ENCODE measurements around the gene NUP43.
"Not testable (repeated sequence)": the region's sequence is repeated elsewhere in the genome, so short reads cannot be mapped to it uniquely, and the experiment has no call there.

Gene NUP43

GRCh38 chr6:149745252-149745651 lies 1.1 kb downstream of the NUP43 start:
- not testable (repeated sequence) for DNase-seq

GRCh38 chr6:149734915-149735314 lies 11.4 kb downstream of the NUP43 start:
- no peak for DNase-seq

- no peak for DNase-seq
Observed at GRCh38 chr6:149733089-149733720, 13.1 kb downstream of the NUP43 start.

- no peak for DNase-seq
Observed at GRCh38 chr6:149729824-149730223, 16.5 kb downstream of the NUP43 start.

GRCh38 chr6:149728499-149729234 lies 17.7 kb downstream of the NUP43 start:
- no peak for DNase-seq

- peak in 1 of 5 experiments; percentile 55 for DNase-seq
Observed at GRCh38 chr6:149727793-149728498, 18.4 kb downstream of the NUP43 start.

- no peak for DNase-seq
Observed at GRCh38 chr6:149725785-149726184, 20.5 kb downstream of the NUP43 start.

GRCh38 chr6:149723771-149724417 lies 22.4 kb downstream of the NUP43 start:
- DNase-seq = peak in 3 of 5 experiments; percentile 9 to 82 (median 11)

- no peak for DNase-seq
Observed at GRCh38 chr6:149723262-149723661, 23.1 kb downstream of the NUP43 start.

GRCh38 chr6:149719531-149719930 lies 26.8 kb downstream of the NUP43 start:
- no peak for DNase-seq

GRCh38 chr6:149717588-149718458 lies 28.5 kb downstream of the NUP43 start, which contains the start of gene LATS1:
Gene LATS1, minus strand, starts transcription at chr6:149718101. Its CDS starts 15,975 bp downstream, at chr6:149702126.
- DNase-seq = peak; percentile 89 to 96 (median 90)

- DNase-seq = no peak
Observed at GRCh38 chr6:149717255-149717587, 29.1 kb downstream of the NUP43 start.

GRCh38 chr6:149716181-149716963 lies 30.0 kb downstream of the NUP43 start:
- DNase-seq = peak in 1 of 5 experiments; percentile 55

- no peak for DNase-seq
Observed at GRCh38 chr6:149714442-149714841, 31.9 kb downstream of the NUP43 start.

- no peak for DNase-seq
Observed at GRCh38 chr6:149711711-149712110, 34.6 kb downstream of the NUP43 start.

GRCh38 chr6:149701714-149702113 lies 44.6 kb downstream of the NUP43 start:
- DNase-seq = no peak

- DNase-seq = no peak
Observed at GRCh38 chr6:149699150-149699549, 47.2 kb downstream of the NUP43 start.

- no peak for DNase-seq
Observed at GRCh38 chr6:149698175-149698574, 48.2 kb downstream of the NUP43 start.

- no peak for DNase-seq
Observed at GRCh38 chr6:149696901-149697300, 49.4 kb downstream of the NUP43 start.

- DNase-seq = no peak
Observed at GRCh38 chr6:149694921-149695320, 51.4 kb downstream of the NUP43 start.

GRCh38 chr6:149691201-149691600 lies 55.1 kb downstream of the NUP43 start:
- DNase-seq = no peak
